HepG2 (cell line): ENCODE measurements around the gene B4GALT1. TPM values are rescaled to one million over a fixed set of nuclear protein-coding genes. Genes with fewer than 3 reads are reported as not detected.

Source experiments
- EP300 ChIP-seq, 3 experiments: sonication (generic) in 1 of 3; formaldehyde crosslinking in 1 of 3; IDR thresholded peaks; 2 replicates each; pipeline versions ENCODE4 v1.5.1 to v1.6.1; 2011 to 2020; ENCODE audit warnings: low read depth in 2 of 3, low read length in 2 of 3, borderline replicate concordance in 1 of 3, improper control_type of control experiment in 1 of 3, mild to moderate bottlenecking in 1 of 3, missing genetic modification reagents in 1 of 3, moderate library complexity in 1 of 3
- HDAC1 ChIP-seq: sonication (generic); formaldehyde crosslinking; IDR thresholded peaks from 2 replicates; pipeline ENCODE4 v1.5.1; 2020; ENCODE audit warnings: mild to moderate bottlenecking, missing genetic modification reagents
- HNF4A ChIP-seq: sonication (generic); formaldehyde crosslinking; IDR thresholded peaks from 2 replicates; pipeline ENCODE4 v1.4.0; 2020; ENCODE audit warnings: missing genetic modification reagents
- NR2F2 ChIP-seq: IDR thresholded peaks from 2 replicates; pipeline ENCODE4 v1.6.1; 2012; ENCODE audit warnings: low read depth, inconsistent platforms, borderline replicate concordance
- PRDM10 ChIP-seq: sonication (generic); formaldehyde crosslinking; IDR thresholded peaks from 2 replicates; pipeline ENCODE4 v1.4.0; 2020; ENCODE audit warnings: low read depth, missing genetic modification reagents
- RBM22 ChIP-seq: fragments of 200-400 bp; formaldehyde crosslinking; optimal IDR thresholded peaks from 2 replicates; pipeline ENCODE3; 2017; ENCODE audit warnings: mild to moderate bottlenecking, low read length, moderate library complexity
- SOX6 ChIP-seq, 2 experiments: fragments of 450-650 bp in 1 of 2; sonication (generic) in 1 of 2; formaldehyde crosslinking in 1 of 2; IDR thresholded peaks; 2 replicates each; pipeline versions ENCODE4 v1.4.0 to v1.6.1; 2017 to 2020; ENCODE audit warnings: antibody characterized with exemption in 1 of 2, mild to moderate bottlenecking in 1 of 2, missing genetic modification reagents in 1 of 2
- ZNF609 ChIP-seq: sonication (generic); formaldehyde crosslinking; IDR thresholded peaks from 2 replicates; pipeline ENCODE4 v1.4.0; 2020; ENCODE audit warnings: mild to moderate bottlenecking, missing genetic modification reagents, borderline replicate concordance
- polyA plus RNA-seq, 8 experiments: library from polyadenylated mRNA; depleted of rRNA in 3 of 8; stranded (reverse) in 7 of 8; unstranded in 1 of 8; fragments of >200 nt; fragmentation: Illumina TruSeq in 4 of 8; extraction: Trizol in 4 of 8; gene quantifications; 2 replicates each; pipeline versions ENCODE4 v1.2.1 to v1.2.3, GENCODE V29; 2011 to 2016; ENCODE audit warnings: low read depth in 4 of 8, missing spikeins in 1 of 8, mixed read lengths in 1 of 8; ENCODE audit not compliant: insufficient read depth in 1 of 8
- total RNA-seq, 5 experiments: library from RNA; depleted of rRNA; stranded (reverse); fragments of >200 nt; fragmentation: Illumina TruSeq; extraction: Trizol; gene quantifications; 2 replicates each; pipeline ENCODE4 v1.2.3, GENCODE V29; 2016; ENCODE audit warnings: low read depth in 1 of 5

Gene B4GALT1
- total and polyA plus RNA-seq, 2 of the 13 experiments (the other 11 are each of a cell fraction or from before 2014, with no cell fraction given) = 15.7 to 33.5 TPM

GRCh38 chr9:33130961-33131789, 36.0 kb downstream of the B4GALT1 start (continued):
- TF ChIP-seq ZNF609 (CRISPR knock-in tag) (0 out of 2 replicates have a peak, but pooled peaks have one; percentile 12), HDAC1 (CRISPR knock-in tag) (0 out of 2 replicates have a peak, but pooled peaks have one; percentile 42), NR2F2 (peak; percentile 45; the same call in 1 of the 2 replicates), SOX6 (IDR thresholded peaks at IDR 0.05) (no peak), SOX6 (CRISPR knock-in tag; IDR thresholded peaks at IDR 0.05) (peak; percentile 18; the same call in 1 of the 2 replicates), PRDM10 (no peak), RBM22 (peak; percentile 26), HNF4A (peak; percentile 7; the same call in 1 of the 2 replicates), EP300 (IDR thresholded peaks at IDR 0.05; ENCODE audit: low read depth in 2 of 2, low read length in 2 of 2) (0 out of 4 replicates have a peak, but pooled peaks of 1 of the 2 experiments have one; percentile 4), EP300 (CRISPR knock-in tag; IDR thresholded peaks at IDR 0.05; ENCODE audit: borderline replicate concordance) (no peak)
